ENCODE measurements around the gene RAB2B. TPM values are rescaled to one million over a fixed set of nuclear protein-coding genes. Genes with fewer than 3 reads are reported as not detected.
"Not testable (repeated sequence)": the region's sequence is repeated elsewhere in the genome, so short reads cannot be mapped to it uniquely, and the experiment has no call there.

Gene RAB2B
- total RNA-seq, 3 donors from 2014 or later, result 25.4 to 30.3 (median 25.9) TPM

DNA sequence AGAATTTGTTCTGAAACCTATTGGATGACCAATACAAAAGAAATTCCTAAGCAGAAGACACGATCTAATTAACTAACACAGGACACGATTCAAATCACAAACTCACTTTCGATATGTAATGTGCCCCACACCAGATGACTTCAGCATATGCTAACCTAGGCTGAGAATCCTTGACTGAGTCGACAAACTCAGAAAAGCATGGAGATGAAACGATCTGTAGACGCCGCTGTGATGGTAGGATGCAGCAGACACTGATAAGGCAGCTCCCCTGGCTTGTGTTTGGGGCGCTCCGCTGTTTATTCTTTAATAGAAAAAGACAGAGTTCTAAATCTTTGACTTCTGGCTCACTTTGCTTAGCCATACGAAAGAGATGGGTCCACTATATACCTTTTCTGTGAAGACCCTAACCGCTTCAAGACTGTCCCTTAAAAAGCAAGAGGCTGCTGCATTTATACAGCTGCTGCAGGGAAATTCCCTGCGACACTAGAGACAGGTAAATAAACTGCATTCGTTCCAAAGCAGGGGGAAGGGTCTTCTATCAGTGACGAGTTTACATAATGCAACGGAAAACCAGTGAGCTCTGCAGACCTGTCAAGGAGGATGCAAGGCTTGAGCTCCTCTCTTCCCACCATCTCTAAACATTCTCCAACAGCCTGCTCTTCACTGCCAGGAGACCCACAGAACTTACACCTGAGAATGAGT, 21.8 kb downstream of the RAB2B start:
- Mint-ChIP-seq H3K27me3 (ENCODE audit: low read depth) (no peaks in the 10 kb centered on the region), H3K36me3 (ENCODE audit: insufficient read depth) (peaks cover 12% of the 10 kb centered on the region), H3K4me1 (ENCODE audit: low read depth) (peaks cover 43% of the 10 kb centered on the region), H3K4me3 (peak overlapping the region; percentile 96), H3K9me3 (no peaks in the 10 kb centered on the region)
- DNase-seq (no peak), ATAC-seq (no peak)

DNA sequence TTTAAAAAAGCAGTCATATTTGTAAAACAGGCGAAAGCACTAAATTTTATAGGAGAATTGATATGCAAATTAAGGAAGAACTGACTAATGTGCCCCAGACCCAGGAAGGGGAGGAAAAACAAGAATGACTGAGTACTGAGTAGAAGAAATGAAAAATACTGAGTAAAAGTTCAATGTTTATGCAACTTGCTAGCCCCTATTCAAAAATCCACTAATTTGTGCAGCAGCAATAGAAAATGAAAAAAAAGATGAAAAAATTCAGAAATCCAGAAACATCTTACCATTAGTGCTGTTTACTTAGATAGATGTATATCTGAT, 26.9 kb downstream of the RAB2B start:
- Mint-ChIP-seq H3K4me3 (peak overlapping the region; percentile 20), H3K27me3 (ENCODE audit: low read depth) (no peaks in the 10 kb centered on the region), H3K36me3 (ENCODE audit: insufficient read depth) (peaks cover 14% of the 10 kb centered on the region), H3K4me1 (ENCODE audit: low read depth) (peaks cover 62% of the 10 kb centered on the region), H3K9me3 (no peaks in the 10 kb centered on the region)
- peak in 1 of 2 donors; percentile 53 for ATAC-seq
- DNase-seq, result no peak

DNA sequence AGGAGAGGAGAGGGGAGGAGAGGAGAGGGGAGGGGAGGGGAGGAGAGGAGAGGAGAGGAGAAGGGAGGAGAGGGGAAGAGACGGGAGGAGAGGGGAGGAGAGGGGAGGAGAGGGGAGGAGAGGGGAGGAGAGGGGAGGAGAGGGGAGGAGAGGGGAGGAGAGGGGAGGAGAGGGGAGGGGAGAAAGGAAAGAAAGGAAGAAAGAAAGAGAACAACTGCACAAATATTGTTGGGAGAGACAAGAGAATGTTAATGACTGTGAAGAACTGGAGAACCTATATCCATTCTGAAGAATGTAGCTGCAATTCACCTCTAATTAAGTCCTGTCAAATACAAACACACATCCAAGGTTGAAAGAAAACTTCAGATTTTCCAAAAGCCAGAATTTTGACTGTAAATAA, 34.1 kb downstream of the RAB2B start:
- not testable (repeated sequence) for H3K4me3 Mint-ChIP-seq; H3K27me3 Mint-ChIP-seq (ENCODE audit: low read depth); DNase-seq; H3K9me3 Mint-ChIP-seq; ATAC-seq
- peaks cover 45% of the 10 kb centered on the region for H3K4me1 Mint-ChIP-seq (ENCODE audit: low read depth)
- H3K36me3 Mint-ChIP-seq (ENCODE audit: insufficient read depth), result peaks cover 12% of the 10 kb centered on the region

DNA sequence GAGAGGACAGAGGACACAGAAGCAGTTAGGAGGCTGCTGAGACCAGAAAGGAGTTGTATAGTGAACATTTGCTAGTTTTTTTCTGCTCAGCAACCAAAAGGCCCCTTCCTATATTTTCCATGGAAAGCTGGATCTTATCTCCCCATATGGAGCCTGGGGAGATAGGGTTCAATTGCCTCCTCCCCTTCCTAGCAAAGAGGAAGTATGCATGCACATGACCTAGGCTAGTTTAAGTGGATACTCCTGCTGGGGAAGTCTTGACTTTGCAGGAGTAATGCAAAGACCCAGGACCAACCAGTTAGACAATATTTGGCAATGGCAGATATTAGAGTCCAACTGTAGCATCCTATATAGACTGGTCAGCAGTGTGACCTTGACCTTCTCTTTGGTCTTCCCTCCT, 35.9 kb downstream of the RAB2B start:
- H3K4me3 Mint-ChIP-seq, result no peak overlapping the region
- ATAC-seq, result no peak
- no peaks in the 10 kb centered on the region for H3K27me3 Mint-ChIP-seq (ENCODE audit: low read depth)
- peaks cover 49% of the 10 kb centered on the region for H3K4me1 Mint-ChIP-seq (ENCODE audit: low read depth)
- no peaks in the 10 kb centered on the region for H3K9me3 Mint-ChIP-seq
- no peak for DNase-seq
- peaks cover 5% of the 10 kb centered on the region for H3K36me3 Mint-ChIP-seq (ENCODE audit: insufficient read depth)

DNA sequence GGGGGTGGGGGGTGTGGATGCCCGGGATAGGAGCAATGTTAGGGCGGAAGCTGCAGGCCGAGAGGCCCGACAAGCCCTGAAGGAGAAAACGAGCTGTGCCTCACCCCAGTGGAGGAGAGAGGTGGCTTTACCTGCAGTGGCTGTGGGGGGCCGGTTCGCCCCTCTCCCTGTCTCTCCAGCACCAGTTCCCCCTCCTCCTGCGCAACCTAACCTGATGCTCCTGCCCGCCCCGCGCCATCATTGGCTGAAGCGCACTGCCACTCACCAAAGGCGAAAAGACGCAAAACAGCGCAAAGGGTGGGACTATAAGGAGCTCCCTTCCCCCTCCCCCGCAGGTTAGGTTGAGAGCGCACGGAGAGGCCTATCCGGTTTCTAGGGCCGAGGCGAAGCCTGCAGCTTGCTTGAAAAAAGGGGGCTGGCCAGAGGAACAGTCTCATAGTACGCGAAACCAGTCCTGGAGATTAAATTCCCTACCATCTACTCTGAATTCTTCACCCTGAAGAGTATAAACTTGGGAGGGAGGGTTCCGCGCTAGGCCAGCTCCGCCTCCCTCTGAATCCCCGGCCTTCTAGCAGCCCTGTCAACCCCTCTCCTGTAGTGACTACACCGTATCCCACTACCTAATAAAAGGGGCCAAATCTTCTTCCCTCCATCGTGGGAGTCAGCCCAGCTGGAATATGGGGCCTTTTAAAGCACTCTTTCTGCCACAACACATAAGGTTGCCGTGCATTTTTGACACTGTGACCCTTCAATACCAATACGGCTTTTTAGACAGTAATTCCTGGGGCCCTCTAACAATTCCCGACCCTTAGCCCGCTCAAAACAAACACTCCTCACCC, 39.5 kb downstream of the RAB2B start:
- DNase-seq (peak; percentile 99), ATAC-seq (peak; percentile 100)
- H3K27me3 Mint-ChIP-seq (ENCODE audit: low read depth), result no peaks in the 10 kb centered on the region
- H3K4me3 Mint-ChIP-seq, result peak overlapping the region; percentile 92
- H3K4me1 Mint-ChIP-seq (ENCODE audit: low read depth), result peaks cover 64% of the 10 kb centered on the region
- H3K9me3 Mint-ChIP-seq, result no peaks in the 10 kb centered on the region
- peaks cover 17% of the 10 kb centered on the region for H3K36me3 Mint-ChIP-seq (ENCODE audit: insufficient read depth)

DNA sequence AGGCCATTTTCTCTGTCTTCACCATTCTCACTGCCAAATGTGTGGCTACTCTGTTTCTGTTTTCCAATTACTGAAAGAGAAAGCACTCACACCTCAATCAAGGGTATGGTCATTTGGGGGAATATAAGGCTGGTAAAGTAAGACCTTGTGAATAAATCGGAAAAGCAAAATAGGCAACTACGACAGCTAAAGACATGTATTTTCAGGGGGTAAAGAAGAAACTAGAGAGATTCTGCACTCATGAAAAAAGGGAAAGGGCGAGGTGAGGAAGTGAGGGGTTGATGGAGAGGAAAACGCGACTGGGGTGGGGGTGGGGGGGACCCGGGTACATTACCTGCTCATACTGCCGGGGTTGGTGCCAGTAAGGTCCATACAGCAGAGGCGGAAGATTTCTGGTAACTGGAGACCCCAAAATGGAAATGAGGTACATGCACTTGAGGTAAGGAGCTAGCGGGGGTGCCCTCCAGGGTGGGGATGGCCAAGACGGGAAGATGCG, 40.1 kb downstream of the RAB2B start:
- Mint-ChIP-seq H3K9me3 (no peaks in the 10 kb centered on the region), H3K27me3 (ENCODE audit: low read depth) (no peaks in the 10 kb centered on the region), H3K4me1 (ENCODE audit: low read depth) (peaks cover 62% of the 10 kb centered on the region), H3K36me3 (ENCODE audit: insufficient read depth) (peaks cover 17% of the 10 kb centered on the region), H3K4me3 (peak overlapping the region; percentile 92)
- ATAC-seq, result peak; percentile 16 to 21
- DNase-seq, result no peak

DNA sequence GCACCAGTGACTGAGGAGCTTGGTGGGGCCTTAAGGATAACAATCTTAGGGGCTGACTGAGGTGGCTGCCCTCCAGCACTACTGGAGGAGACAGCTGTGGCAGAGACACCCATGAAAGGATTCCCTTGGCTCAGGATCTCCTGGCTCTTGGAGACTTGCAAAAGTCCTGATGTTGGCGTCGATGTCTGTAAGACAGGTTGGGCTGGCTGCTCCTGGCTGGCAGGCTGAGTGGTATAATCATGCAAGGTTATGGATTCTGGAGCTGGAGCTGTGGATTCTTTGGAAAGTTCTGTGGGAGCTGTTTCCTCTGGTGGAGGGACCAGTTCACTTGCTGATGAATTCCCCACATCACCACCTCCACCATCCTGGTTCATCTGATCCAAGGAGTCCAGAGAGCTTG, 45.6 kb downstream of the RAB2B start:
- H3K36me3 Mint-ChIP-seq (ENCODE audit: insufficient read depth), result peaks cover 46% of the 10 kb centered on the region
- H3K9me3 Mint-ChIP-seq, result no peaks in the 10 kb centered on the region
- DNase-seq (no peak), ATAC-seq (no peak)
- H3K4me3 Mint-ChIP-seq, result no peak overlapping the region
- H3K27me3 Mint-ChIP-seq (ENCODE audit: low read depth), result no peaks in the 10 kb centered on the region
- H3K4me1 Mint-ChIP-seq (ENCODE audit: low read depth), result peaks cover 34% of the 10 kb centered on the region

DNA sequence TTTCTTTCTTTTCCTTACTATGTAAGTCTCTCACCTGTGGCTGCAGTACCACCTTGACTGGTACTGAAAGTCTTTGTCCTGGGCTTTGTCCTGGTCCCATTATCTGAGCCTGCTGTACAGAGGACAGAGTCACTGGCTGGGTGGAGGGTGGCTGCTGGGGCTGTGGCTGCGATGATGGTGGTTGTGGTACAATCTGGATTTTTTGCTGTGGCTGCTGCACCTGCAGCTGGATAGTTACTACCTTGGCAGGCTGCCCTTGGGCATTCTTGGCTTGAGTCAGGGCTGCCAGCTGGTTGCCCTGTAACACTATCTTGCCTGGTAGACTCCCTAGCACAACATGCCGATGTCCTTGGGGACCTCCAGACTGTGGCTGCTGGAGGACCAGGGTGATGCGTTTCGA, 47.8 kb downstream of the RAB2B start:
- peaks cover 14% of the 10 kb centered on the region for H3K4me1 Mint-ChIP-seq (ENCODE audit: low read depth)
- H3K27me3 Mint-ChIP-seq (ENCODE audit: low read depth), result no peaks in the 10 kb centered on the region

DNA sequence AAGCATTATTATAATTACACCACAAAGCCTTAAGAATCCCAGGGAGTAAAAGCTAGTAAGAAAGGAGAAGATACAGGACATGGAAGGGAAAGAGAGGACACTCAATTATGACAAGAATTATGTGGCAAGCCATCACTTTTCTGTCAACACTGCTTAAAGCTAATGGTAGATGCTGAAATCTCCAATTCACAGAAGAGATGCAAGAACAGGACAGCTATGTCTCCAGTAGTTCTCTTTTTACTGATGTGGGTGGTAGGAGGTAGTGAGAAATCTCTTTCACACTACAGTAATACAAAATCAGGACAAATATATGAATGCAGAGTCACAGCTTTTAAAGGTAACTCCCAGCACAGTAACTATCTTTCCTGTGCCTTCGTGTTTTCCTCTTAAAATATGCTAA, 50.1 kb downstream of the RAB2B start:
- peaks cover 4% of the 10 kb centered on the region for H3K4me1 Mint-ChIP-seq (ENCODE audit: low read depth)
- peaks cover 48% of the 10 kb centered on the region for H3K36me3 Mint-ChIP-seq (ENCODE audit: insufficient read depth)

More for the DNA sequence above, 47.8 kb downstream of the RAB2B start:
- no peaks in the 10 kb centered on the region for H3K9me3 Mint-ChIP-seq
- no peak for DNase-seq
- H3K36me3 Mint-ChIP-seq (ENCODE audit: insufficient read depth), result peaks cover 48% of the 10 kb centered on the region
- ATAC-seq, result no peak
- no peak overlapping the region for H3K4me3 Mint-ChIP-seq

DNA sequence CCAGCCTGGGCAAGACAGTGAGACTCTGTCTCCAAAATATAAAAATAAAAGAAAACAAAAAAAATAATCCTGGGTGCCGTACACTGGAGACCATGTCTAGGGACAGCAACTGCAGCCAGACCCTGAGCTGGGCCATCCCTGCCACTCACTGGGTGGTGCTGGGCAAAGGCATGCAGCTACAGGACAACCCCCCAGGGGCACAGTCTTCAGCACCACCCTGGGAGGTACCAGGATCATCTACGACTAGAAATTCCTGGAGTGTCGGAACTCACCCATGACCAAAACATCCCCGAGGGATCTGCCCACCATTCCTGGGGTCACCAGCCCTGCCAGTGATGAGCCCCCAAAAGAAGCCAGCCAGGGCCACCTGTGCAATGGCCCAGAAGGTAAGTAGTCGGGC, 57.2 kb downstream of the RAB2B start:
- DNase-seq, result no peak
- H3K36me3 Mint-ChIP-seq (ENCODE audit: insufficient read depth), result peaks cover 26% of the 10 kb centered on the region
- no peaks in the 10 kb centered on the region for H3K9me3 Mint-ChIP-seq
- ATAC-seq, result no peak
- peaks cover 2% of the 10 kb centered on the region for H3K4me1 Mint-ChIP-seq (ENCODE audit: low read depth)
- H3K27me3 Mint-ChIP-seq (ENCODE audit: low read depth), result no peaks in the 10 kb centered on the region
- no peak overlapping the region for H3K4me3 Mint-ChIP-seq

More for the DNA sequence above, 50.1 kb downstream of the RAB2B start:
- ATAC-seq, result no peak
- no peak for DNase-seq
- H3K9me3 Mint-ChIP-seq, result no peaks in the 10 kb centered on the region
- H3K27me3 Mint-ChIP-seq (ENCODE audit: low read depth), result no peaks in the 10 kb centered on the region
- H3K4me3 Mint-ChIP-seq, result no peak overlapping the region

DNA sequence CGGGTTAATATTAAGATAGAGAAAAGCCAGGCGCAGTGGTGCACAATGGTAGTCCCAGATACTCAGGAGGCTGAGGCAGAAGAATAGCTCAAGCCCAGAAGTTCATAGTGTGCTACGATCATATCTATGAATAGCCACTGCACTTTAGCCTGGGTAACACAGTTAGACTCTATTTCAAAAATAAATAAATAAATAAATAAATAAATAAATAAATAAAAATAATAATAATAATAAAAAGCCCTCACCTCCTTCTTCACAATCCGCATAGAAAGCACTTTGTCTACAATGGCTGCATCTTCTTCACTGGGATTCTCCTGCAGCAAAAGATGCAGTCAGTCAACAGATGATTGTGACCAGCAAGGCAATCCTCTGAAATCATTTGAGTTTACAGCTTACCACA, 61.4 kb downstream of the RAB2B start:
- Mint-ChIP-seq H3K4me1 (ENCODE audit: low read depth) (peaks cover 10% of the 10 kb centered on the region), H3K36me3 (ENCODE audit: insufficient read depth) (peaks cover 39% of the 10 kb centered on the region), H3K27me3 (ENCODE audit: low read depth) (no peaks in the 10 kb centered on the region), H3K4me3 (no peak overlapping the region), H3K9me3 (no peaks in the 10 kb centered on the region)
- ATAC-seq (no peak), DNase-seq (no peak)

DNA sequence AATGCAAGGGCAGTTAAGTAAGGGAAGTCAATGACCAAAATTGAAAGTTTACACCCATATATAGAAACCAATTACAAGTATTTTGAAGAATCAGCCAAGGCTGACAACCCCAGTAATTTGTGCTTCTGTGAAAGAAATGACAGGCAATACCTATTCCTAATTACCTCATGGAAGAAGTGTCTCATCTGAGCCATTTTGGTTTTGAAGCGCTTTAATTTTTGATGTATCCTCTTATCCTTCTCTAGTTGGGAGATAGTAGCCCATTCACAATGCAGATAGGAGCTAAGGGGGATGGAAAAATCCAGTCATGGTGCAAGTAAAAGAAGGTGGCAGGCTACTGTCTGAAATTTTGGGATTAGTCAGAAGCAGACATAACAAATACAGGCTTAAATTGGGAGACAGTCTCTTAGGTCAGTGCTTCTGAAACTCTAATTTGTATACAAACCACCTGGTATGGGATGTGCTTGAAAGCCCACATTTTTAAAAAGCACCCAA, 62.6 kb downstream of the RAB2B start:
- H3K9me3 Mint-ChIP-seq, result no peaks in the 10 kb centered on the region
- H3K36me3 Mint-ChIP-seq (ENCODE audit: insufficient read depth), result peaks cover 45% of the 10 kb centered on the region
- DNase-seq (no peak), ATAC-seq (peak; percentile 85 to 91)
- H3K27me3 Mint-ChIP-seq (ENCODE audit: low read depth), result no peaks in the 10 kb centered on the region
- peaks cover 10% of the 10 kb centered on the region for H3K4me1 Mint-ChIP-seq (ENCODE audit: low read depth)
- no peak overlapping the region for H3K4me3 Mint-ChIP-seq

All from activated T-cell treated with anti-CD3 and anti-CD28 coated beads, Interleukin-2, amount 50 U/mL, for 4 hours (primary cell).